ENCODE data around the gene ZFHX2.

- no peak for TF ChIP-seq CTCF (IDR thresholded peaks at IDR 0.05; ENCODE audit: borderline replicate concordance, extremely low read depth, low read length, poor library complexity, severe bottlenecking)
- no peak for TF ChIP-seq EZH2 (IDR thresholded peaks at IDR 0.05; ENCODE audit: borderline replicate concordance, low read depth, low read length, severe bottlenecking)
These were observed 15.1 kb downstream of the ZFHX2 start for GRCh38 chr14:23536494-23536893.
